Panc1 (cell line): Measurements from ENCODE around the gene DDOST.

ENCODE experiments used
- CTCF ChIP-seq: fragments of 450-650 bp; IDR thresholded peaks from 2 replicates; pipeline ENCODE4 v1.5.1; 2017; ENCODE audit warnings: mild to moderate bottlenecking
- POLR2AphosphoS5 ChIP-seq: IDR thresholded peaks from 2 replicates; pipeline ENCODE4 v1.6.1; 2012; ENCODE audit warnings: mild to moderate bottlenecking, low read depth, low read length, moderate library complexity
- SIN3A ChIP-seq: IDR thresholded peaks from 2 replicates; pipeline ENCODE4 v1.6.1; 2012; ENCODE audit warnings: low read depth, mild to moderate bottlenecking, low read length, moderate library complexity, borderline replicate concordance; ENCODE audit not compliant: insufficient read depth

DNA sequence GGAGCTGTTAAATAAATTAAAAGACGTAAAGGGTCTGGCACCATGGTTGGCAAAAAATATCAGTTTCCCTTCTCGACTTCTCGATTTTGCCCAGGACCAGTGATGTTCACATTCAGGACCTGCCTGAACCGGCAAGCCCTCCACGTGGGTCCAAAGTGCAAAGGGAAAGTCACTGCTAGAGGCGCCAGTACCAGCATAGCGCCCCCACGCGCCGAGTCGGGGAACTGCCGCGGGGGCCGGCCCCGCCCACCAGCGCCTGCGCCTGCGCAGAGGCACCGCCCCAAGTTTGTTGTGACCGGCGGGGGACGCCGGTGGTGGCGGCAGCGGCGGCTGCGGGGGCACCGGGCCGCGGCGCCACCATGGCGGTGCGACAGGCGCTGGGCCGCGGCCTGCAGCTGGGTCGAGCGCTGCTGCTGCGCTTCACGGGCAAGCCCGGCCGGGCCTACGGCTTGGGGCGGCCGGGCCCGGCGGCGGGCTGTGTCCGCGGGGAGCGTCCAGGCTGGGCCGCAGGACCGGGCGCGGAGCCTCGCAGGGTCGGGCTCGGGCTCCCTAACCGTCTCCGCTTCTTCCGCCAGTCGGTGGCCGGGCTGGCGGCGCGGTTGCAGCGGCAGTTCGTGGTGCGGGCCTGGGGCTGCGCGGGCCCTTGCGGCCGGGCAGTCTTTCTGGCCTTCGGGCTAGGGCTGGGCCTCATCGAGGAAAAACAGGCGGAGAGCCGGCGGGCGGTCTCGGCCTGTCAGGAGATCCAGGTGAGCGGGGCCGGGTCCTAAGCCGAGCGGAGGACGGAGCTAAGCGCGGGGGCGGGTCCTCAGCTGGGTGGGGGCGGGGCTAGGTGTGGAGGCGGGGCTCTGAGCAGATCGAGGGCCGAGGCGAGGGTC is 27.7 kb downstream of the DDOST start, which contains the start of gene PINK1:
- peak; percentile 99 for TF ChIP-seq CTCF
- no peak for TF ChIP-seq POLR2AphosphoS5
- TF ChIP-seq SIN3A, result peak; percentile 71; the same call in 1 of the 2 replicates
